GM19452 (cell line): ENCODE measurements around the gene CDC42EP2.
A peak's percentile ranks its signal among the peaks of the same experiment; 100 is the strongest.
"Not testable (repeated sequence)": the region's sequence is repeated elsewhere in the genome, so short reads cannot be mapped to it uniquely, and the experiment has no call there.

Experiments used
- ATAC-seq: cut with Tn5 transposase; IDR thresholded peaks from one replicate; pipeline ENCODE4 v1.9.1; 2021; ENCODE audit not compliant: unreplicated experiment

The CDC42EP2 gene

GRCh38 chr11:65317025-65317786 is 2.5 kb downstream of the CDC42EP2 start:
- ATAC-seq: no peak

- ATAC-seq: no peak
These were observed 5.9 kb downstream of the CDC42EP2 start for GRCh38 chr11:65320386-65321075.

GRCh38 chr11:65321076-65321475 is 6.4 kb downstream of the CDC42EP2 start:
- ATAC-seq: no peak

GRCh38 chr11:65321828-65322485 is 7.3 kb downstream of the CDC42EP2 start:
- no peak for ATAC-seq

- ATAC-seq: no peak
These were observed 9.1 kb downstream of the CDC42EP2 start for GRCh38 chr11:65323813-65324212.

- ATAC-seq: no peak
These were observed 10.8 kb downstream of the CDC42EP2 start for GRCh38 chr11:65325435-65325834.

- no peak for ATAC-seq
These were observed 12.4 kb downstream of the CDC42EP2 start for GRCh38 chr11:65327021-65327420.

GRCh38 chr11:65329478-65329877 is 14.8 kb downstream of the CDC42EP2 start:
- ATAC-seq: no peak

GRCh38 chr11:65329944-65330403 is 15.3 kb downstream of the CDC42EP2 start:
- no peak for ATAC-seq

GRCh38 chr11:65330544-65330943 is 15.9 kb downstream of the CDC42EP2 start:
- ATAC-seq: no peak

- ATAC-seq: not testable (repeated sequence)
These were observed 17.9 kb downstream of the CDC42EP2 start for GRCh38 chr11:65332591-65332990.

- ATAC-seq: no peak
These were observed 20.1 kb downstream of the CDC42EP2 start for GRCh38 chr11:65334696-65335295.

GRCh38 chr11:65338676-65339075 is 24.0 kb downstream of the CDC42EP2 start:
- no peak for ATAC-seq

- no peak for ATAC-seq
These were observed 25.6 kb downstream of the CDC42EP2 start for GRCh38 chr11:65340226-65340625.

GRCh38 chr11:65341856-65342255 is 27.2 kb downstream of the CDC42EP2 start:
- no peak for ATAC-seq

- no peak for ATAC-seq
These were observed 36.8 kb downstream of the CDC42EP2 start for GRCh38 chr11:65351511-65351910.

- no peak for ATAC-seq
These were observed 38.1 kb downstream of the CDC42EP2 start for GRCh38 chr11:65352783-65353182.

- no peak for ATAC-seq
These were observed 38.7 kb downstream of the CDC42EP2 start for GRCh38 chr11:65353376-65353775.

- no peak for ATAC-seq
These were observed 39.2 kb downstream of the CDC42EP2 start for GRCh38 chr11:65353900-65354264.

- ATAC-seq: peak; percentile 77
These were observed 39.8 kb downstream of the CDC42EP2 start, which contains the start of gene TIGD3 for GRCh38 chr11:65354265-65355012. TIGD3 (plus strand) TSS chr11:65354751; CDS start chr11:65355809, 1,058 bp downstream.
